AG04449 (cell line): ENCODE data around the gene GDPD1.

ENCODE experiments used
- CTCF ChIA-PET: fragments of 350-600 bp; formaldehyde crosslinking; extraction: SDS; loops from one replicate; lab custom pipeline; 2021; ENCODE audit warnings: antibody characterized with exemption; lab: Yijun Ruan, JAX
- POLR2A ChIA-PET: fragments of 400-600, 350-600 bp; formaldehyde crosslinking; extraction: SDS; loops from one replicate; lab custom pipeline; 2020; ENCODE audit warnings: antibody characterized with exemption, inconsistent platforms; lab: Yijun Ruan, JAX
- DNase-seq: peaks from one replicate; pipeline ENCODE4 v3.0.0-alpha.2; 2010; ENCODE audit warnings: low read depth, low spot score
- H3K4me3 ChIP-seq: 2 replicates; pipeline ENCODE4 v1.5.1; 2011; ENCODE audit warnings: low read depth, mild to moderate bottlenecking, control low read depth, low read length
- TF ChIP-seq, protein P1 (sequence below): IDR thresholded peaks from one replicate; pipeline ENCODE4 v1.5.1; 2011; ENCODE audit warnings: mild to moderate bottlenecking, moderate library complexity, low read length, control low read depth, inconsistent platforms; ENCODE audit not compliant: insufficient read depth; ENCODE audit errors: missing control alignments

Gene GDPD1

DNA sequence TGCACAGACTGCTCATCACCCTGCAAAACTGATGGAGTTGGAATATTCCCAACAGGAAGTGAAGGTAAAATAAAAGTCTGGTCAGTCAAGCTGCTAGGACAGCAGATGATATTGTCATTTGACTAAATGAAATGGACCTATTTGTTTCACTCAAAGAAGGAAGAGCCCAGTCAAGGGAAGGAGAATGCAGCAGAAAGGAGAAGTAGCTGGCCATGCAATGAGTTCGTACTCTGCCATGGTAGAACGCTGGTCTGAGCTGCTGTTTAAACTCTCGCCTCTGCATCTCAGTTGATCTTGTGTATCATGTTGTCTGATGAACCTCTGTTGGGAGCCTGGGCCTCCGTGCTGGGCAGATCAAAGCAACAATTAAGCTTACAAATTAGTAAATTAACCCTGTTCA, 95.6 kb downstream of the GDPD1 start:
- ChIA-PET CTCF (interaction anchor here (1.2 to 14.6 kb wide), 5 partner anchors 9 to 243 kb away, joined by 3 to 403 read pairs (median 10); no protein-coding TSS in a partner anchor), POLR2A (no interaction called here)
- no peak for DNase-seq
- H3K4me3 ChIP-seq, result no peak overlapping the region
- TF ChIP-seq, protein P1, sequence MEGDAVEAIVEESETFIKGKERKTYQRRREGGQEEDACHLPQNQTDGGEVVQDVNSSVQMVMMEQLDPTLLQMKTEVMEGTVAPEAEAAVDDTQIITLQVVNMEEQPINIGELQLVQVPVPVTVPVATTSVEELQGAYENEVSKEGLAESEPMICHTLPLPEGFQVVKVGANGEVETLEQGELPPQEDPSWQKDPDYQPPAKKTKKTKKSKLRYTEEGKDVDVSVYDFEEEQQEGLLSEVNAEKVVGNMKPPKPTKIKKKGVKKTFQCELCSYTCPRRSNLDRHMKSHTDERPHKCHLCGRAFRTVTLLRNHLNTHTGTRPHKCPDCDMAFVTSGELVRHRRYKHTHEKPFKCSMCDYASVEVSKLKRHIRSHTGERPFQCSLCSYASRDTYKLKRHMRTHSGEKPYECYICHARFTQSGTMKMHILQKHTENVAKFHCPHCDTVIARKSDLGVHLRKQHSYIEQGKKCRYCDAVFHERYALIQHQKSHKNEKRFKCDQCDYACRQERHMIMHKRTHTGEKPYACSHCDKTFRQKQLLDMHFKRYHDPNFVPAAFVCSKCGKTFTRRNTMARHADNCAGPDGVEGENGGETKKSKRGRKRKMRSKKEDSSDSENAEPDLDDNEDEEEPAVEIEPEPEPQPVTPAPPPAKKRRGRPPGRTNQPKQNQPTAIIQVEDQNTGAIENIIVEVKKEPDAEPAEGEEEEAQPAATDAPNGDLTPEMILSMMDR, result no peak
